Measurements from ENCODE around the gene CD40LG. TPM values are rescaled to one million over a fixed set of nuclear protein-coding genes. Genes with fewer than 3 reads are reported as not detected.

CD40LG gene
- total RNA-seq, 4 donors from 2014 or later: 0.13 to 0.67 (median 0.38) TPM; not detected in 1

DNA sequence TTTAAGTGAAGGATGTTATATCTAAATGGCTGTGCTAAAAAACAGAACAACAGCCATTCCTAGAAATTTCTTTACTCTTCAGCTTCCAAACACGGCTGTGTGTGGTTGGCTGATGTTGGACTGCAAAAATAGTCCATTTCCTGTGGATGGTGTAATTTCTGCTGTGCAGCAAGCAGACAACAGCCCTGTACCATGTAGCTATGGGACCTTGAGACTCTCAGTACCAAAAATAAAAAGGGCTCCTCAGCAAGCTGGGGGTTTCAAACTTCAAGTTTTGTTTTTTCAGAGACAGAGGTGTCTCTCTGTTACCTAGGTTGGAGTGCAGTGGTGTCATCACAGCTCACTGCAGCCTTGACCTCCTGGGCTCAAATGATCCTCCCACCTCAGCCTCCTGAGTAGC is 18.1 kb downstream of the CD40LG start:
- intact Hi-C loops (cut with DNase I): no loop called here
- peaks cover 0 to 23% (median 0%) of the 10 kb centered on the region in 3 donors for H3K36me3 ChIP-seq
- TF ChIP-seq, protein P1, sequence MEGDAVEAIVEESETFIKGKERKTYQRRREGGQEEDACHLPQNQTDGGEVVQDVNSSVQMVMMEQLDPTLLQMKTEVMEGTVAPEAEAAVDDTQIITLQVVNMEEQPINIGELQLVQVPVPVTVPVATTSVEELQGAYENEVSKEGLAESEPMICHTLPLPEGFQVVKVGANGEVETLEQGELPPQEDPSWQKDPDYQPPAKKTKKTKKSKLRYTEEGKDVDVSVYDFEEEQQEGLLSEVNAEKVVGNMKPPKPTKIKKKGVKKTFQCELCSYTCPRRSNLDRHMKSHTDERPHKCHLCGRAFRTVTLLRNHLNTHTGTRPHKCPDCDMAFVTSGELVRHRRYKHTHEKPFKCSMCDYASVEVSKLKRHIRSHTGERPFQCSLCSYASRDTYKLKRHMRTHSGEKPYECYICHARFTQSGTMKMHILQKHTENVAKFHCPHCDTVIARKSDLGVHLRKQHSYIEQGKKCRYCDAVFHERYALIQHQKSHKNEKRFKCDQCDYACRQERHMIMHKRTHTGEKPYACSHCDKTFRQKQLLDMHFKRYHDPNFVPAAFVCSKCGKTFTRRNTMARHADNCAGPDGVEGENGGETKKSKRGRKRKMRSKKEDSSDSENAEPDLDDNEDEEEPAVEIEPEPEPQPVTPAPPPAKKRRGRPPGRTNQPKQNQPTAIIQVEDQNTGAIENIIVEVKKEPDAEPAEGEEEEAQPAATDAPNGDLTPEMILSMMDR (IDR thresholded peaks at IDR 0.05): no peak
- no peak for TF ChIP-seq POLR2A (IDR thresholded peaks at IDR 0.05)
- no peaks in the 10 kb centered on the region for H3K27me3 ChIP-seq
- 54 to 100% methylated on average over 1 of the region's 1 CpG for WGBS, 2 donors
- H3K9me3 ChIP-seq: peaks cover 0 to 5% (median 0%) of the 10 kb centered on the region in 3 donors
- no peaks in the 10 kb centered on the region for H3K4me1 ChIP-seq
- DNase-seq: no peak
- H3K4me3 ChIP-seq: no peak overlapping the region
- no peak overlapping the region for H3K27ac ChIP-seq

DNA sequence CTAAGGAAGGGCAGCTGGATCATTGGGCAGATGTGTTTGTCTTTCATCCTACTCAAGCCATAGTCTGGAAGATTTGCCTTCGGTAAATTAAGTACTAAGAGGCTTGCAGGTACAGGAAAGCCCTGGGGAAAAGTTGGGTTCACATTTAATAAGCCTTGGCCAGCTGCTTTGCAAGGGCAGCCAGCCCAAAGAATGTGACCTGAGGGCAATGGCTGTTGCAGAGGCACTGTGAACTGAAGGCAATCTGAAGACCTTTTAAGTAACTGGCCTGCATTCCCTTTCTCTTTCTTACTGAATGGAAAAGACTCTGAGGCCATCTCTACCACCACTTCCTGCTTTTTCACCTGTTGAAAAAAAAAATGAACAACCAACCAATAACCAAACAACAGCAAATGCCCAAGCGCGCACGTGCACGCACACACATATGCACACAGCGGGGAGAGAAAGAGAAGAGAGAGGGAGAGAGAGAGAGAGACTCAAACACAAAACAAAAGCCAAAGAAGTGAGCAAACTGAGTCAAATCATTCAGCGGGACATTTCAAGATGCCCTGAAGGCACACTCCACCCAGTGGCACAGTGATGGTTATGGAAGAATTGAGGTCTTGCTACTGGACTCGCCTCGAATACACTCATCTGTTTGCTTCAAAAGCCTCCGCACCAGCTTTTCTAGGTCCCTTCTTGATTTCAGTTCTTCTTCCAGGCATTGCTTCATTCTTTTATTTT is 19.6 kb downstream of the CD40LG start:
- intact Hi-C loops (cut with DNase I): no loop called here
- H3K4me1 ChIP-seq: no peaks in the 10 kb centered on the region
- no peak overlapping the region for H3K27ac ChIP-seq
- DNase-seq: no peak
- H3K27me3 ChIP-seq: no peaks in the 10 kb centered on the region
- peaks cover 0 to 5% (median 0%) of the 10 kb centered on the region in 3 donors for H3K9me3 ChIP-seq
- H3K36me3 ChIP-seq: peaks cover 0 to 28% (median 0%) of the 10 kb centered on the region in 3 donors
- no peak for TF ChIP-seq POLR2A (IDR thresholded peaks at IDR 0.05)
- TF ChIP-seq, protein P1 (IDR thresholded peaks at IDR 0.05): no peak
- WGBS, 2 donors: 60 to 75% methylated on average over 10 of the region's 10 CpGs
- H3K4me3 ChIP-seq: no peak overlapping the region

DNA sequence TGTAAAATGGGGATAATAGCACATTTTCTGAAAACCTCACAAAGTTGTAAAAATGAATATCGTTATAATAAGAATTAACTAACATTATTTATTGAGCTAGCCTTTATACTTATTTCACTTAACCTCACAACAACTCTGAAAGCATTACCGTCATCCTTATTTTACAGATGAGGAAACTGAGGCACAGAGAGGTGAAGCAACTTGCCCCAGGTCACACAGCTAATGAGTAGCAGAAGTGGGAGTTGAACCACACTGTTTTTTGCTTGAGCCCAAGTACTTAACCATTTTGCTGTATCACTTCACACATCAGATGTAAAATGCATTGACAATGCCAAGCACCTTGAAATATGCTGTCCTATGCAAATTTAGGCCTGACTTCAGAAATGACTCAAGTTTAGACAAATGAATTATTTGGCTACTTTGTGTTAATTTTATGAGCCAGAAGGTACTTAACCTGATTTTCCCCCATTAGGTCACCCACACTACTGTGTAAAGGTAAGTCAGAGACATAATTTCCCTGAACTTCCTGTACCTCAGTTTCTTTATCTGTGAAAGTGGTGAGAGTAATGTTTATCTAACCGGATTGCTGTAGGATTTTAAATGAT is 23.1 kb downstream of the CD40LG start:
- Histone ChIP-seq H3K36me3 (peaks cover 0 to 27% (median 0%) of the 10 kb centered on the region in 3 donors), H3K27me3 (no peaks in the 10 kb centered on the region), H3K4me1 (no peaks in the 10 kb centered on the region), H3K9me3 (no peaks in the 10 kb centered on the region), H3K4me3 (no peak overlapping the region), H3K27ac (no peak overlapping the region)
- intact Hi-C loops (cut with DNase I): no loop called here
- WGBS, 2 donors: 79 to 97% methylated on average over 3 of the region's 3 CpGs
- TF ChIP-seq, protein P1 (IDR thresholded peaks at IDR 0.05): no peak
- no peak for TF ChIP-seq POLR2A (IDR thresholded peaks at IDR 0.05)
- no peak for DNase-seq

DNA sequence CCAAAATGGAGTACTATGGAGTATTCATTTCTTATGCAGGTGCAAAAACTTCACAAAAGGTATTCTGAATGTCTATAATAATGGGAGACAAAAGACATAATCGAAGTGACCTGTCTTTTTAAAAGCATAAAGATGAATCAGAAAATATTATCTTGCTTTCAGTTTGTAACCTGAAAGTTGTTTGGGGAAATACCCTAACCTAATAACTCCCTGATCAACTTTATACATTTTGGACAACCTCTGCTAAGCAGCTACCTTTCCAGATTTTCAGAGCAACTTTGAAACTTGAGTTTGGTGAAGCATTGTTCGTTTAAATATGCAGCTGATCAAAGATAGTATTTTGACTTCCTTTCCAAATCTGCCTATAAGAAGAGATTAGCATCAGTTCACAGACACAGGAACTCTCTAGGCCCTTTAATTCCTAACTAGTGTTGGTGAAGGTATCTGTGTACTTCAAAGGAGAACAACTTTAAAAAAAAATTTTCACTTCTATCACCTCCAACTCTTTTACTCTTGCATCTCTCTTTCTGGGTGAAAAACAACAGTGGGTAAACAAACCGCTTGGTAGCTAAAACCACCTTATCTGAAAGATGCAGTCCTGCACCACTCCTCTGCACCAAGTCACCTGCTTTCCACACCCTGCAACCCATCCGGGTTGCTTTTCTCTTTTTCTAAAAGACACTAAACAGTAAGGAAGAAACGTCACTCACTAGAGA is 26.5 kb downstream of the CD40LG start:
- Histone ChIP-seq H3K36me3 (peaks cover 0 to 5% (median 0%) of the 10 kb centered on the region in 3 donors), H3K4me3 (no peak overlapping the region), H3K9me3 (no peaks in the 10 kb centered on the region), H3K4me1 (no peaks in the 10 kb centered on the region), H3K27me3 (no peaks in the 10 kb centered on the region), H3K27ac (no peak overlapping the region)
- DNase-seq: no peak
- intact Hi-C loops (cut with DNase I): no loop called here
- TF ChIP-seq, protein P1 (IDR thresholded peaks at IDR 0.05): no peak
- TF ChIP-seq POLR2A (IDR thresholded peaks at IDR 0.05): no peak
- 49 to 58% methylated on average over 5 of the region's 5 CpGs for WGBS, 2 donors

DNA sequence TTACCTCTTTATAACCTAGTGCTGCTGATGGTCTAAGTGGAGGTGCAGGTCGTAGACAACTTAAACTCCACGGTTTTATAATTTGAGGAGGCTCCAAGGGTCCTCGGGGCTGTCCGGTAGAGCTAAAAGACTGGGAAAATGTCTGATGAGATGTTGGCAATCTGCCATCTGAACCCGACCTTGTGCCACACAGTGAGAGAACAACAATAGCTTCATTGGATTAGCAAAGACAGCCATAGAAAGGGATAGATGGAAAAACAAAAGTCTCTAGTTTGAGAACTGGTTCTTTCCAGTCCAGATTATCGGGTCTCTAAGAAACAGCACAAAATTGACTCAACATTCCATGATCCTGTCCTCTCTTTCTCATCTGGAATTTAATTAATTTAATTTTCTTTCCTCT is 31.6 kb downstream of the CD40LG start:
- Histone ChIP-seq H3K9me3 (no peaks in the 10 kb centered on the region), H3K4me3 (no peak overlapping the region), H3K27me3 (no peaks in the 10 kb centered on the region), H3K4me1 (no peaks in the 10 kb centered on the region), H3K27ac (no peak overlapping the region), H3K36me3 (no peaks in the 10 kb centered on the region)
- no peak for TF ChIP-seq POLR2A (IDR thresholded peaks at IDR 0.05)
- TF ChIP-seq, protein P1 (IDR thresholded peaks at IDR 0.05): no peak
- no peak for DNase-seq
- intact Hi-C loops (cut with DNase I): no loop called here
- WGBS, 2 donors: 62 to 67% methylated on average over 5 to 6 of the region's 6 CpGs

Data from esophagus squamous epithelium (tissue), 5 donors.